H1 (cell line): ENCODE measurements around the gene PTPRC. TPM values are rescaled to one million over a fixed set of nuclear protein-coding genes. Genes with fewer than 3 reads are reported as not detected.

Experiments
- CTCF ChIA-PET: fragments of 300-600 bp; sonication (Branson Sonifier 250); formaldehyde crosslinking; loops from one replicate; lab custom pipeline; 2021; ENCODE audit not compliant: partially characterized antibody; lab: Charles Lee
- POLR2A ChIA-PET: fragments of 300-600 bp; sonication (Branson Sonifier 250); formaldehyde crosslinking; loops from one replicate; lab custom pipeline; 2021; ENCODE audit warnings: inconsistent platforms; ENCODE audit not compliant: partially characterized antibody; lab: Charles Lee
- DNase-seq, 2 experiments: peaks; one replicate each; pipeline versions ENCODE4 v3.0.0 to v3.0.0-alpha.2; 2010 to 2022; ENCODE audit warnings: low spot score in 2 of 2, low read depth in 1 of 2, mixed read lengths in 1 of 2
- FAIRE-seq: peaks from 2 replicates; lab custom pipeline; 2011; peaks lifted over from hg19 to GRCh38; lab: Jason Lieb, UNC
- H2AFZ ChIP-seq: 2 replicates; pipeline ENCODE4 v1.8.1; 2012; ENCODE audit warnings: low read length, inconsistent platforms
- H2AK5ac ChIP-seq: 2 replicates; pipeline ENCODE4 v1.6.1; 2013; ENCODE audit warnings: low read depth, low read length
- H2BK120ac ChIP-seq: replicated peaks from 2 replicates; pipeline ENCODE3; 2013; ENCODE audit warnings: low read depth, low read length, inconsistent platforms
- H2BK12ac ChIP-seq: 2 replicates; pipeline ENCODE4 v1.6.1; 2013; ENCODE audit warnings: low read depth, low read length
- H2BK15ac ChIP-seq: 2 replicates; pipeline ENCODE4 v1.6.1; 2013; ENCODE audit warnings: low read length
- H2BK20ac ChIP-seq: 2 replicates; pipeline ENCODE4 v1.6.1; 2013; ENCODE audit warnings: low read length
- H2BK5ac ChIP-seq: 2 replicates; pipeline ENCODE4 v1.6.1; 2013; ENCODE audit warnings: low read depth, low read length
- H3K14ac ChIP-seq: 2 replicates; pipeline ENCODE4 v1.6.1; 2013; ENCODE audit warnings: inconsistent platforms; ENCODE audit not compliant: insufficient read length
- H3K18ac ChIP-seq: 2 replicates; pipeline ENCODE4 v1.6.1; 2013; ENCODE audit warnings: low read length; ENCODE audit errors: extremely low read depth
- H3K23ac ChIP-seq: 2 replicates; pipeline ENCODE4 v1.6.1; 2013; ENCODE audit warnings: inconsistent platforms; ENCODE audit not compliant: insufficient read length
- H3K23me2 ChIP-seq: 2 replicates; pipeline ENCODE4 v1.6.1; 2013; ENCODE audit warnings: low read depth, low read length
- H3K27ac ChIP-seq: 2 replicates; pipeline ENCODE4 v1.6.1; 2011; ENCODE audit warnings: low read depth, low read length, inconsistent platforms
- H3K27me3 ChIP-seq, 4 experiments: replicated peaks in 1 of 4; 1 replicate in 1 of 4; 2 replicates in 3 of 4; pipeline versions ENCODE4 v1.6.1 to v1.8.1; 2011 to 2013; ENCODE audit warnings: low read length in 3 of 4, mild to moderate bottlenecking in 3 of 4, inconsistent platforms in 2 of 4, mixed read lengths in 2 of 4, moderate library complexity in 1 of 4; ENCODE audit not compliant: control insufficient read depth in 3 of 4, insufficient read depth in 3 of 4; ENCODE audit errors: extremely low read depth in 1 of 4
- H3K36me3 ChIP-seq, 4 experiments: 2 replicates each; pipeline versions ENCODE4 v1.6.1 to v1.8.1; 2011 to 2013; ENCODE audit warnings: mild to moderate bottlenecking in 4 of 4, low read length in 3 of 4, moderate library complexity in 2 of 4, control low read depth in 1 of 4, inconsistent platforms in 1 of 4; ENCODE audit not compliant: insufficient read depth in 4 of 4, control insufficient read depth in 2 of 4
- H3K4ac ChIP-seq: replicated peaks from 2 replicates; pipeline ENCODE3; 2013; ENCODE audit warnings: low read length, low read depth, mixed read lengths, inconsistent platforms; ENCODE audit not compliant: insufficient read length
- H3K4me1 ChIP-seq, 4 experiments: replicated peaks in 1 of 4; 1 replicate in 1 of 4; 2 replicates in 3 of 4; pipeline versions ENCODE4 v1.6.1 to v1.8.1; 2011 to 2013; ENCODE audit warnings: low read length in 3 of 4, inconsistent platforms in 2 of 4, mixed read lengths in 1 of 4; ENCODE audit not compliant: insufficient read depth in 4 of 4, control insufficient read depth in 3 of 4
- H3K4me2 ChIP-seq, 2 experiments: 2 replicates each; pipeline versions ENCODE4 v1.6.1 to v1.8.1; 2011 to 2013; ENCODE audit warnings: low read depth in 2 of 2, low read length in 2 of 2, control low read depth in 1 of 2, inconsistent platforms in 1 of 2, mild to moderate bottlenecking in 1 of 2; ENCODE audit not compliant: insufficient read depth in 1 of 2
- H3K4me3 ChIP-seq, 4 experiments: fragments of 200-600, 300-600 bp in 1 of 4; sonication (generic), shearing (Covaris generic), sonication (Bioruptor Twin) in 1 of 4; 2 replicates each; pipeline versions ENCODE4 v1.5.1 to v1.8.1; 2011 to 2016; ENCODE audit warnings: low read length in 4 of 4, low read depth in 3 of 4, control low read depth in 2 of 4, inconsistent platforms in 2 of 4, mild to moderate bottlenecking in 2 of 4, mixed read lengths in 1 of 4, moderate library complexity in 1 of 4; ENCODE audit not compliant: insufficient read depth in 2 of 4; ENCODE audit errors: extremely low read depth in 1 of 4
- H3K56ac ChIP-seq: replicated peaks from 2 replicates; pipeline ENCODE3; 2013; ENCODE audit warnings: low read depth, mild to moderate bottlenecking, mixed read lengths, low read length, inconsistent platforms; ENCODE audit not compliant: insufficient read length
- H3K79me1 ChIP-seq: 2 replicates; pipeline ENCODE4 v1.6.1; 2013; ENCODE audit warnings: low read depth, low read length, control low read depth
- H3K79me2 ChIP-seq, 2 experiments: 2 replicates each; pipeline versions ENCODE4 v1.6.1 to v1.8.1; 2012 to 2013; ENCODE audit warnings: low read length in 2 of 2, mild to moderate bottlenecking in 2 of 2, inconsistent platforms in 1 of 2; ENCODE audit not compliant: insufficient read depth in 2 of 2, control insufficient read depth in 1 of 2
- H3K9ac ChIP-seq, 4 experiments: replicated peaks in 1 of 4; 1 replicate in 1 of 4; 2 replicates in 3 of 4; pipeline versions ENCODE4 v1.6.1 to v1.8.1; 2011 to 2013; ENCODE audit warnings: low read depth in 3 of 4, low read length in 3 of 4, control low read depth in 2 of 4, mild to moderate bottlenecking in 2 of 4, moderate library complexity in 2 of 4, inconsistent platforms in 1 of 4; ENCODE audit errors: extremely low read depth in 1 of 4
- H3K9me3 ChIP-seq, 2 experiments: 2 replicates each; pipeline versions ENCODE4 v1.6.1 to v1.8.1; 2012 to 2013; ENCODE audit warnings: mild to moderate bottlenecking in 2 of 2, moderate library complexity in 2 of 2, control low read depth in 1 of 2, inconsistent platforms in 1 of 2, low read depth in 1 of 2, low read length in 1 of 2, mixed read lengths in 1 of 2; ENCODE audit not compliant: insufficient read depth in 2 of 2
- H4K20me1 ChIP-seq, 2 experiments: replicated peaks in 1 of 2; 2 replicates each; pipeline versions ENCODE3 to v1.8.1; 2011 to 2013; ENCODE audit warnings: inconsistent platforms in 2 of 2, low read length in 2 of 2, mild to moderate bottlenecking in 1 of 2; ENCODE audit not compliant: insufficient read depth in 2 of 2, control insufficient read depth in 1 of 2
- H4K5ac ChIP-seq: 2 replicates; pipeline ENCODE4 v1.6.1; 2013; ENCODE audit warnings: low read length, low read depth, mixed read lengths, inconsistent platforms; ENCODE audit not compliant: insufficient read length
- H4K8ac ChIP-seq: 2 replicates; pipeline ENCODE4 v1.8.0; 2013; ENCODE audit warnings: mild to moderate bottlenecking, moderate library complexity, low read length, inconsistent platforms; ENCODE audit not compliant: insufficient read depth; ENCODE audit errors: extremely low read depth
- H4K91ac ChIP-seq: replicated peaks from 2 replicates; pipeline ENCODE3; 2013; ENCODE audit warnings: low read length, mixed read lengths, inconsistent platforms; ENCODE audit not compliant: insufficient read length
- BRCA1 ChIP-seq: IDR thresholded peaks from 2 replicates; pipeline ENCODE4 v1.6.1; 2012; ENCODE audit warnings: low read depth, low read length, improper control_type of control experiment
- CBX5 ChIP-seq: fragments of 300-800, 300-1000 bp; sonication (generic); IDR thresholded peaks from 2 replicates; pipeline ENCODE4 v1.7.1; 2016; ENCODE audit warnings: antibody characterized with exemption, low read length, low read depth
- CEBPB ChIP-seq: IDR thresholded peaks from 2 replicates; pipeline ENCODE4 v1.6.1; 2012; ENCODE audit warnings: low read depth, low read length
- CTBP2 ChIP-seq: IDR thresholded peaks from 2 replicates; pipeline ENCODE4 v1.7.0; 2011; ENCODE audit warnings: borderline replicate concordance, mild to moderate bottlenecking, moderate library complexity, mixed read lengths, low read length; ENCODE audit not compliant: insufficient read depth, insufficient read length
- EGR1 ChIP-seq: IDR thresholded peaks from 2 replicates; pipeline ENCODE4 v1.6.1; 2011; ENCODE audit warnings: low read depth, low read length, borderline replicate concordance
- EP300 ChIP-seq, 2 experiments: IDR thresholded peaks; 1 replicate in 1 of 2; 2 replicates in 1 of 2; pipeline ENCODE4 v1.6.1; 2011 to 2012; ENCODE audit warnings: low read depth in 2 of 2, low read length in 2 of 2, mild to moderate bottlenecking in 2 of 2, borderline replicate concordance in 1 of 2, inconsistent platforms in 1 of 2, moderate library complexity in 1 of 2
- GABPA ChIP-seq: IDR thresholded peaks from 2 replicates; pipeline ENCODE4 v1.6.1; 2011; ENCODE audit warnings: mild to moderate bottlenecking, low read length, moderate library complexity, borderline replicate concordance; ENCODE audit not compliant: insufficient read depth
- KDM4A ChIP-seq: IDR thresholded peaks from one replicate; pipeline ENCODE4 v1.7.1; 2012; ENCODE audit warnings: low read depth, mild to moderate bottlenecking, moderate library complexity, low read length, inconsistent platforms; ENCODE audit not compliant: severe bottlenecking
- MAFK ChIP-seq: IDR thresholded peaks from 2 replicates; pipeline ENCODE4 v1.6.1; 2012; ENCODE audit warnings: low read depth, mild to moderate bottlenecking, improper control_type of control experiment, low read length
- SIRT6 ChIP-seq: IDR thresholded peaks from one replicate; pipeline ENCODE4 v1.7.1; 2012; ENCODE audit warnings: low read length, inconsistent platforms
- SRF ChIP-seq: IDR thresholded peaks from 2 replicates; pipeline ENCODE4 v1.6.1; 2011; ENCODE audit warnings: mild to moderate bottlenecking, low read depth, low read length, moderate library complexity
- WGBS, 2 experiments: shearing (Covaris generic) in 1 of 2; methylation state at CpG; one replicate each; pipeline versions ENCODE4 v1.1.6 to v1.1.7; 2013 to 2015; ENCODE audit warnings: low lambda C conversion rate in 2 of 2, mixed read lengths in 2 of 2, inconsistent platforms in 1 of 2, low coverage in 1 of 2, missing lambda C conversion rate in 1 of 2; ENCODE audit not compliant: insufficient replicate concordance in 2 of 2, insufficient coverage in 1 of 2, insufficient read length in 1 of 2; ENCODE audit errors: extremely low coverage in 1 of 2, missing lambda C conversion rate in 1 of 2; 5-methylcytosine and 5-hydroxymethylcytosine counted together
- polyA plus RNA-seq, 7 experiments: library from polyadenylated mRNA; depleted of rRNA in 3 of 7; stranded (reverse) in 5 of 7; unstranded in 2 of 7; fragments of >200 nt in 5 of 7; fragments of 200-250 nt in 2 of 7; gene quantifications; 1 replicate in 5 of 7; 2 replicates in 1 of 7; 4 replicates in 1 of 7; pipeline versions ENCODE4 v1.2.1 to v1.2.3, GENCODE V29; 2011 to 2013; ENCODE audit warnings: missing spikeins in 2 of 7, mixed read lengths in 2 of 7
- total RNA-seq: library from RNA; stranded (reverse); fragmentation: NEBNext Ultra II Directional; extraction: Animal tissue kit (Norgen Biotek cat#: 25700); gene quantifications from 2 replicates; pipeline ENCODE4 v1.2.1, GENCODE V29; 2021
- TF ChIP-seq, protein P1 (sequence below): IDR thresholded peaks from 2 replicates; pipeline ENCODE4 v1.6.1; 2012; ENCODE audit warnings: inconsistent platforms

The PTPRC gene
- total and polyA plus RNA-seq, 2 of the 8 experiments (the other 6 are each of a cell fraction or from before 2014, with no cell fraction given), result 0.05 TPM; not detected in 1

DNA sequence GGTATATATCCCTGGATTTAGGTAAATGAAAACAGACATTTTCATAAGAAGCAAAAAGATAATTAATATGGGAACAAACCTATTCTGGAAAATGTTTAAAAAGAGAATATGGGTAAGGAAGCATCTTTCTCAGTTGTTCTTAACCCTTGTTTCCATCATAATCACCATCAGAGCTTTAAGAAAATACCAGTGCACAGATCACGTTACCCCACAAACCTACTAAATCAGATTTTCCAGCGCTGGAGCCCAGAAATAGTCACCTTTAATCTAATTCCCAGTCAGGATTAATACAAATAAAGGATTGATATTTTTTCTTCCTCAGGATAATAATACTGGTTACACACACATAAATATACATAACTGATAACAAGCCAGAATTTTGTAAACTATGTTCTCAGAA is 44.6 kb downstream of the PTPRC start:
- H3K18ac ChIP-seq, result no peak overlapping the region
- no peaks in the 10 kb centered on the region for H3K9me3 ChIP-seq
- no peaks in the 10 kb centered on the region for H3K23me2 ChIP-seq
- CTCF ChIA-PET, result interaction anchor here (1.3 to 2.4 kb wide), 3 partner anchors 11 to 430 kb away, joined by 3 to 6 read pairs (median 5); no protein-coding TSS in a partner anchor
- no peaks in the 10 kb centered on the region for H3K36me3 ChIP-seq
- no peak overlapping the region for H3K4ac ChIP-seq
- H4K5ac ChIP-seq, result no peak overlapping the region
- no peak overlapping the region for H3K27ac ChIP-seq
- 93% methylated on average over 2 of the region's 2 CpGs; no CpG with 5 or more reads in 1 of the 2 experiments for WGBS, 2 experiments
- no peak overlapping the region for H4K91ac ChIP-seq
- H3K79me1 ChIP-seq, result no peaks in the 10 kb centered on the region
- no peak for FAIRE-seq
- no peak overlapping the region for H2AFZ ChIP-seq
- H3K4me3 ChIP-seq, result no peak overlapping the region
- H2BK5ac ChIP-seq, result no peak overlapping the region
- no peak overlapping the region for H3K23ac ChIP-seq
- H3K79me2 ChIP-seq, result no peaks in the 10 kb centered on the region
- no peaks in the 10 kb centered on the region for H4K20me1 ChIP-seq
- no peaks in the 10 kb centered on the region for H3K27me3 ChIP-seq
- H2AK5ac ChIP-seq, result no peak overlapping the region
- H2BK15ac ChIP-seq, result no peak overlapping the region
- POLR2A ChIA-PET, result no interaction called here
- no peaks in the 10 kb centered on the region for H3K4me1 ChIP-seq
- H2BK20ac ChIP-seq, result no peak overlapping the region
- no peak overlapping the region for H3K9ac ChIP-seq
- H2BK12ac ChIP-seq, result no peak overlapping the region
- TF ChIP-seq KDM4A (no peak), EGR1 (no peak), SRF (no peak), MAFK (no peak), CEBPB (no peak), CTBP2 (no peak), CBX5 (no peak), SIRT6 (no peak), GABPA (no peak), EP300 (IDR thresholded peaks at IDR 0.05; ENCODE audit: borderline replicate concordance in 1 of 2, low read depth in 2 of 2, low read length in 2 of 2) (no peak), BRCA1 (no peak)
- TF ChIP-seq, protein P1, sequence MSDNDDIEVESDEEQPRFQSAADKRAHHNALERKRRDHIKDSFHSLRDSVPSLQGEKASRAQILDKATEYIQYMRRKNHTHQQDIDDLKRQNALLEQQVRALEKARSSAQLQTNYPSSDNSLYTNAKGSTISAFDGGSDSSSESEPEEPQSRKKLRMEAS, result no peak
- no peak for DNase-seq
- H3K56ac ChIP-seq, result no peak overlapping the region
- no peak overlapping the region for H2BK120ac ChIP-seq
- H3K4me2 ChIP-seq, result no peak overlapping the region
- no peak overlapping the region for H3K14ac ChIP-seq
- H4K8ac ChIP-seq, result no peak overlapping the region
